ENCODE results near the gene RPL18.
A peak's percentile ranks its signal among the peaks of the same experiment; 100 is the strongest.

The RPL18 gene

GRCh38 chr19:48623556-48624066, 4.6 kb upstream of the RPL18 start (continued):
- no peak for TF ChIP-seq ZNF280D (tag by site-specific recombination; IDR thresholded peaks at IDR 0.05)
- no peak for TF ChIP-seq ZNF529 (tag by site-specific recombination; IDR thresholded peaks at IDR 0.05; ENCODE audit: insufficient replicate concordance)
- TF ChIP-seq ZBTB6 (tag by site-specific recombination; IDR thresholded peaks at IDR 0.05), result no peak
- TF ChIP-seq ZBTB49 (tag by site-specific recombination; IDR thresholded peaks at IDR 0.05; ENCODE audit: low read depth), result no peak
- TF ChIP-seq ZNF571 (tag by site-specific recombination; IDR thresholded peaks at IDR 0.05), result no peak
- TF ChIP-seq ZNF600 (tag by site-specific recombination; IDR thresholded peaks at IDR 0.05), result no peak
- TF ChIP-seq ZNF302 (tag by site-specific recombination; IDR thresholded peaks at IDR 0.05; ENCODE audit: low read depth), result no peak
- no peak for TF ChIP-seq ZSCAN30 (tag by site-specific recombination; IDR thresholded peaks at IDR 0.05)
- TF ChIP-seq ZBTB1 (tag by site-specific recombination; IDR thresholded peaks at IDR 0.05), result no peak
- peak; percentile 77 for TF ChIP-seq ZNF335 (tag by site-specific recombination; conservative IDR thresholded peaks at IDR 0.05)
- TF ChIP-seq RBAK (tag by site-specific recombination; IDR thresholded peaks at IDR 0.05), result no peak
- TF ChIP-seq ZNF362 (tag by site-specific recombination; IDR thresholded peaks at IDR 0.05), result peak; percentile 41; the same call in 1 of the 2 replicates
- TF ChIP-seq ZNF768 (tag by site-specific recombination; IDR thresholded peaks at IDR 0.05), result no peak
- no peak for TF ChIP-seq HOXD13 (CRISPR knock-in tag; IDR thresholded peaks at IDR 0.05; ENCODE audit: borderline replicate concordance)
- no peak for TF ChIP-seq ZNF514 (tag by site-specific recombination; IDR thresholded peaks at IDR 0.05)
- TF ChIP-seq MZF1 (tag by site-specific recombination; IDR thresholded peaks at IDR 0.05; ENCODE audit: borderline replicate concordance), result no peak
- TF ChIP-seq ZNF146 (tag by site-specific recombination; IDR thresholded peaks at IDR 0.05), result no peak
- TF ChIP-seq ZBTB17 (tag by site-specific recombination; IDR thresholded peaks at IDR 0.05), result peak; percentile 93; the same call in 1 of the 2 replicates
- TF ChIP-seq WT1 (tag by site-specific recombination; IDR thresholded peaks at IDR 0.05), result 0 out of 2 replicates have a peak, but pooled peaks have one; percentile 34
- TF ChIP-seq ZNF155 (tag by site-specific recombination; IDR thresholded peaks at IDR 0.05), result no peak
- TF ChIP-seq ZNF555 (tag by site-specific recombination; conservative IDR thresholded peaks at IDR 0.05), result no peak
- no peak for TF ChIP-seq ZNF174 (tag by site-specific recombination; IDR thresholded peaks at IDR 0.05)
- peak; percentile 63; the same call in 1 of the 2 replicates for TF ChIP-seq ZNF501 (tag by site-specific recombination; IDR thresholded peaks at IDR 0.05)
- TF ChIP-seq KLF17 (tag by site-specific recombination; IDR thresholded peaks at IDR 0.05), result peak; percentile 42; the same call in 1 of the 2 replicates
- no peak for TF ChIP-seq MYNN (tag by site-specific recombination; IDR thresholded peaks at IDR 0.05; ENCODE audit: borderline replicate concordance)
- peak; percentile 36; the same call in 1 of the 2 replicates for TF ChIP-seq ZEB2 (tag by site-specific recombination; IDR thresholded peaks at IDR 0.05)
- TF ChIP-seq ZNF16 (tag by site-specific recombination; IDR thresholded peaks at IDR 0.05; ENCODE audit: low read depth), result no peak
- no peak for TF ChIP-seq ZNF76 (tag by site-specific recombination; IDR thresholded peaks at IDR 0.05; ENCODE audit: borderline replicate concordance, low read depth)
- TF ChIP-seq PRDM1 (tag by site-specific recombination; IDR thresholded peaks at IDR 0.05), result peak; percentile 97
- TF ChIP-seq PRDM4 (tag by site-specific recombination; IDR thresholded peaks at IDR 0.05), result no peak

Measured in HEK293 (cell line).